ENCODE results near the gene TAP2.

The TAP2 gene

GRCh38 chr6:32825966-32826365 is 12.6 kb downstream of the TAP2 start:
- H3K4me3 ChIP-seq (ENCODE audit: low read depth, low read length) = no peak overlapping the region

GRCh38 chr6:32819729-32820128 is 18.8 kb downstream of the TAP2 start:
- POLR2A ChIA-PET = interaction anchor here (0.7 kb wide), 1 partner anchor 34 kb away, joined by 3 read pairs; the partner anchor contains the start of genes PSMB9 and TAP1
- CTCF ChIA-PET = interaction anchor here (0.9 to 3.6 kb wide), 4 partner anchors 19 to 49 kb away, joined by 3 to 21 read pairs (median 6); partner anchors contain the start of gene TAP2
- no peak for DNase-seq (ENCODE audit: low read depth, low spot score)
- no peak for TF ChIP-seq CTCF (IDR thresholded peaks at IDR 0.05; ENCODE audit: insufficient read depth, low read length, missing control alignments)
- H3K4me3 ChIP-seq (ENCODE audit: low read depth, low read length) = no peak overlapping the region

More at GRCh38 chr6:32825966-32826365, 12.6 kb downstream of the TAP2 start:
- CTCF ChIA-PET = interaction anchor here (0.8 to 6.2 kb wide), 10 partner anchors 9 to 571 kb away, joined by 3 to 91 read pairs (median 6); partner anchors contain the start of genes HLA-DMA, PSMB9, TAP1 and TAP2
- no peak for DNase-seq (ENCODE audit: low read depth, low spot score)
- POLR2A ChIA-PET = no interaction called here
- peak; percentile 24 for TF ChIP-seq CTCF (IDR thresholded peaks at IDR 0.05; ENCODE audit: insufficient read depth, low read length, missing control alignments)

DNA sequence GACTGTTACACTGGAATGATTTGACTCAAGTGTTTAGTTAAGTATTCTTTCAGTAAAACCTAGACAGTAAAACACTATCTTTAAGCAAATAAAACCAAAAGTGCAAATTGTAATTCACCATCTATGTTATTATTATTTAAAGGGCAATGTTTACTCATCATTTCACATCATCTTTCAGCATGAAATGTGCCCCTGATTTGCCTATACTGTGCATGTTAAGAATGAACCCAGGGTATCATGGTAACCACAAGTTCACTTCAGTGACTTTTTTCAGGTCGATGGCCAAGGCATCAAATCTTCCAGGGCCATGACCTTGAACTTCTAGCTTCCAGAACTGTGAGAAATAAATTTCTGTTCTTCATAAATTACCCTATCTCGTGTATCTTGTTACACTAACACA is 19.7 kb downstream of the TAP2 start:
- H3K4me3 ChIP-seq (ENCODE audit: low read depth, low read length) = no peak overlapping the region
- POLR2A ChIA-PET = no interaction called here
- CTCF ChIA-PET = interaction anchor here (3.6 kb wide), 1 partner anchor 50 kb away, joined by 21 read pairs; no protein-coding TSS in a partner anchor
- no peak for DNase-seq (ENCODE audit: low read depth, low spot score)
- no peak for TF ChIP-seq CTCF (IDR thresholded peaks at IDR 0.05; ENCODE audit: insufficient read depth, low read length, missing control alignments)

DNA sequence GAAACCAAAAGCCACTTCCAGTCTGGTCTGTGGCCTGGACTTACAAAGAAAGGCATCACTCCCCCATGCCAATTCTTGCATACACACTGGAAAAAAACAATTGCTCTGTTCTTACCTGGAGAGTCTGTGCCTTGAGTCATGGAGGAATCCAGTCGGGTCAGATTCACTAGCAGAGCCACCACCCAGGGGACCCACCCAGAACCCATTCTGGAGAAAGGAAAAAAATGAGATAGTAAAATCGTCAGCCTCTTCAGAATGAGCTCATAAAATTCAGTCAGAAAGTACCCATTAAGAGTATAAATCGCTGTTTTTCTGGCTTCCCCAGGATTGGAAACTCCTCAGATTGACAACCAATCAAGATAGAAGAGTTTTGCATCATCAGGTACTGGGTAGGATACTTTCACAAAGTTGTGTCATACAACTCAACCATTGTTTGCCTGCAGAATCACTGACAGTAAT is 21.8 kb downstream of the TAP2 start, which contains the start of gene HLA-DOB:
Gene HLA-DOB, minus strand, starts transcription at position 257 of the 459 bp plus-strand sequence. Its CDS starts 51 bp downstream, at position 206.
- no peak for DNase-seq (ENCODE audit: low read depth, low spot score)
- ChIA-PET CTCF (no interaction called here), POLR2A (no interaction called here)
- TF ChIP-seq CTCF (IDR thresholded peaks at IDR 0.05; ENCODE audit: insufficient read depth, low read length, missing control alignments) = no peak
- no peak within 1 kb of the TSS for H3K4me3 ChIP-seq (ENCODE audit: low read depth, low read length)

GRCh38 chr6:32815996-32816395 is 22.5 kb downstream of the TAP2 start:
- H3K4me3 ChIP-seq (ENCODE audit: low read depth, low read length) = no peak overlapping the region
- CTCF ChIA-PET = no interaction called here
- no peak for TF ChIP-seq CTCF (IDR thresholded peaks at IDR 0.05; ENCODE audit: insufficient read depth, low read length, missing control alignments)
- POLR2A ChIA-PET = no interaction called here
- DNase-seq (ENCODE audit: low read depth, low spot score) = no peak

- ChIA-PET CTCF (interaction anchor here (1.5 kb wide), 1 partner anchor 24 kb away, joined by 5 read pairs; the partner anchor contains the start of gene TAP2), POLR2A (no interaction called here)
- no peak overlapping the region for H3K4me3 ChIP-seq (ENCODE audit: low read depth, low read length)
- no peak for DNase-seq (ENCODE audit: low read depth, low spot score)
- TF ChIP-seq CTCF (IDR thresholded peaks at IDR 0.05; ENCODE audit: insufficient read depth, low read length, missing control alignments) = no peak
Observed at GRCh38 chr6:32815115-32815514, 23.4 kb downstream of the TAP2 start.

Measured in AG04449 (cell line).